Adipose tissue (tissue), 3 donors: ENCODE results near the gene UPK1A. TPM values are rescaled to one million over a fixed set of nuclear protein-coding genes. Genes with fewer than 3 reads are reported as not detected.

ENCODE experiments used
- H3K27ac ChIP-seq: one replicate; pipeline ENCODE4 v1.5.1; 2013; ENCODE audit warnings: low read depth, low read length
- WGBS, 3 donors: extraction: QIAGEN DNeasy Blood & Tissue Kit; methylation state at CpG; one replicate each; pipeline ENCODE4 v1.1.7; 2013; 5-methylcytosine and 5-hydroxymethylcytosine counted together
- polyA plus RNA-seq, 3 donors: library from polyadenylated mRNA; stranded (reverse); fragments of 200-250 nt; gene quantifications; one replicate each; pipeline ENCODE4 v1.2.3, GENCODE V29; 2013
- donor health status: healthy with polysubstance abuse.
- donor health status: Bipolar disorder and iron deficiency.
- donor health status: healthy.

Gene UPK1A
- polyA plus RNA-seq, 3 donors = 0.05 to 0.07 TPM; not detected in 1

GRCh38 chr19:35712567-35713505 is 46.5 kb downstream of the UPK1A start:
- WGBS, 3 donors = 71 to 79% (median 77%) methylated on average over 11 of the region's 11 CpGs
- H3K27ac ChIP-seq = no peak overlapping the region

GRCh38 chr19:35713506-35713850 is 47.2 kb downstream of the UPK1A start:
- 65 to 79% (median 76%) methylated on average over 2 of the region's 2 CpGs for WGBS, 3 donors
- H3K27ac ChIP-seq = no peak overlapping the region

GRCh38 chr19:35713904-35714495 is 47.7 kb downstream of the UPK1A start:
- no peak overlapping the region for H3K27ac ChIP-seq
- WGBS, 3 donors = 72 to 84% (median 79%) methylated on average over 12 of the region's 12 CpGs

GRCh38 chr19:35714601-35715354 is 48.5 kb downstream of the UPK1A start:
- WGBS, 3 donors = 75 to 79% (median 79%) methylated on average over 13 to 14 of the region's 14 CpGs
- no peak overlapping the region for H3K27ac ChIP-seq

- H3K27ac ChIP-seq = no peak overlapping the region
- WGBS, 3 donors = 76 to 85% (median 81%) methylated on average over 5 to 7 of the region's 7 CpGs
These were observed 49.1 kb downstream of the UPK1A start for GRCh38 chr19:35715355-35715809.

GRCh38 chr19:35715981-35716800 is 49.9 kb downstream of the UPK1A start:
- WGBS, 3 donors = 2 to 3% (median 3%) methylated on average over 52 of the region's 52 CpGs
- no peak overlapping the region for H3K27ac ChIP-seq

- WGBS, 3 donors = 0 to 1% (median 1%) methylated on average over 68 to 77 of the region's 77 CpGs
- no peak overlapping the region for H3K27ac ChIP-seq
These were observed 50.7 kb downstream of the UPK1A start for GRCh38 chr19:35716801-35717664.

GRCh38 chr19:35717665-35718344 is 51.5 kb downstream of the UPK1A start, which contains the start of gene KMT2B:
Gene KMT2B (plus strand): TSS chr19:35718003. CDS start chr19:35718019, 16 bp downstream.
- 0 to 1% (median 1%) methylated on average over 27 to 101 of the region's 109 CpGs for WGBS, 3 donors
- H3K27ac ChIP-seq = peak within 1 kb of the TSS; percentile 76

GRCh38 chr19:35718345-35719041 is 52.2 kb downstream of the UPK1A start:
- peak overlapping the region; percentile 76 for H3K27ac ChIP-seq
- 1% methylated on average over 37 to 42 of the region's 42 CpGs for WGBS, 3 donors

- no peak overlapping the region for H3K27ac ChIP-seq
- 75 to 90% (median 89%) methylated on average over 32 of the region's 32 CpGs for WGBS, 3 donors
These were observed 53.3 kb downstream of the UPK1A start for GRCh38 chr19:35719402-35720162.

GRCh38 chr19:35720163-35720524 is 53.8 kb downstream of the UPK1A start:
- WGBS, 3 donors = 81 to 89% (median 88%) methylated on average over 9 of the region's 9 CpGs
- no peak overlapping the region for H3K27ac ChIP-seq

- no peak overlapping the region for H3K27ac ChIP-seq
- 80 to 87% (median 86%) methylated on average over 14 to 17 of the region's 17 CpGs for WGBS, 3 donors
These were observed 54.3 kb downstream of the UPK1A start for GRCh38 chr19:35720648-35721047.

GRCh38 chr19:35721374-35721773 is 55.1 kb downstream of the UPK1A start:
- 92 to 96% (median 94%) methylated on average over 15 to 16 of the region's 16 CpGs for WGBS, 3 donors
- H3K27ac ChIP-seq = no peak overlapping the region

GRCh38 chr19:35722461-35722860 is 56.1 kb downstream of the UPK1A start:
- 92 to 94% (median 94%) methylated on average over 12 to 14 of the region's 14 CpGs for WGBS, 3 donors
- H3K27ac ChIP-seq = no peak overlapping the region

- no peak overlapping the region for H3K27ac ChIP-seq
- 92 to 94% (median 93%) methylated on average over 16 of the region's 16 CpGs for WGBS, 3 donors
These were observed 56.6 kb downstream of the UPK1A start for GRCh38 chr19:35722897-35723296.
